ENCODE data around the gene ANO7.

The ANO7 gene

GRCh38 chr2:241229563-241230401 lies 41.3 kb downstream of the ANO7 start:
- Histone ChIP-seq H3F3A (ENCODE audit: control insufficient read depth, insufficient read depth) (no peaks in the 10 kb centered on the region), H3K4me1 (ENCODE audit: control insufficient read depth, low read length) (no peaks in the 10 kb centered on the region), H4K20me1 (ENCODE audit: control insufficient read depth, insufficient read depth, low read depth, low read length) (no peaks in the 10 kb centered on the region; the same call in 1 of the 2 replicates), H3K36me3 (ENCODE audit: control insufficient read depth, low read length) (peaks cover 68% of the 10 kb centered on the region), H3K9me2 (replicated peaks; ENCODE audit: control insufficient read depth, low read length) (no peaks in the 10 kb centered on the region), H3K27ac (ENCODE audit: low read depth, low read length) (no peak overlapping the region), H3K4me3 (ENCODE audit: low read length) (no peak overlapping the region), H3K79me2 (ENCODE audit: control insufficient read depth, low read length) (no peaks in the 10 kb centered on the region), H3K27me3 (ENCODE audit: control insufficient read depth, low read length) (no peaks in the 10 kb centered on the region), H3K9me3 (ENCODE audit: control insufficient read depth, insufficient read depth, low read length) (no peaks in the 10 kb centered on the region), H3K4me2 (ENCODE audit: low read length) (no peak overlapping the region)
- TF ChIP-seq EZH2phosphoT487 (IDR thresholded peaks at IDR 0.05; ENCODE audit: borderline replicate concordance, low read length): no peak
- TF ChIP-seq, protein P1, sequence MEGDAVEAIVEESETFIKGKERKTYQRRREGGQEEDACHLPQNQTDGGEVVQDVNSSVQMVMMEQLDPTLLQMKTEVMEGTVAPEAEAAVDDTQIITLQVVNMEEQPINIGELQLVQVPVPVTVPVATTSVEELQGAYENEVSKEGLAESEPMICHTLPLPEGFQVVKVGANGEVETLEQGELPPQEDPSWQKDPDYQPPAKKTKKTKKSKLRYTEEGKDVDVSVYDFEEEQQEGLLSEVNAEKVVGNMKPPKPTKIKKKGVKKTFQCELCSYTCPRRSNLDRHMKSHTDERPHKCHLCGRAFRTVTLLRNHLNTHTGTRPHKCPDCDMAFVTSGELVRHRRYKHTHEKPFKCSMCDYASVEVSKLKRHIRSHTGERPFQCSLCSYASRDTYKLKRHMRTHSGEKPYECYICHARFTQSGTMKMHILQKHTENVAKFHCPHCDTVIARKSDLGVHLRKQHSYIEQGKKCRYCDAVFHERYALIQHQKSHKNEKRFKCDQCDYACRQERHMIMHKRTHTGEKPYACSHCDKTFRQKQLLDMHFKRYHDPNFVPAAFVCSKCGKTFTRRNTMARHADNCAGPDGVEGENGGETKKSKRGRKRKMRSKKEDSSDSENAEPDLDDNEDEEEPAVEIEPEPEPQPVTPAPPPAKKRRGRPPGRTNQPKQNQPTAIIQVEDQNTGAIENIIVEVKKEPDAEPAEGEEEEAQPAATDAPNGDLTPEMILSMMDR (IDR thresholded peaks at IDR 0.05; ENCODE audit: low read depth, low read length, poor library complexity, severe bottlenecking): no peak

GRCh38 chr2:241230435-241230834 lies 42.0 kb downstream of the ANO7 start:
- H4K20me1 ChIP-seq (ENCODE audit: control insufficient read depth, insufficient read depth, low read depth, low read length): no peaks in the 10 kb centered on the region; the same call in 1 of the 2 replicates
- no peak overlapping the region for H3K4me2 ChIP-seq (ENCODE audit: low read length)
- H3F3A ChIP-seq (ENCODE audit: control insufficient read depth, insufficient read depth): no peaks in the 10 kb centered on the region
- peaks cover 75% of the 10 kb centered on the region for H3K36me3 ChIP-seq (ENCODE audit: control insufficient read depth, low read length)
- no peaks in the 10 kb centered on the region for H3K4me1 ChIP-seq (ENCODE audit: control insufficient read depth, low read length)
- no peaks in the 10 kb centered on the region for H3K27me3 ChIP-seq (ENCODE audit: control insufficient read depth, low read length)
- no peaks in the 10 kb centered on the region for H3K9me3 ChIP-seq (ENCODE audit: control insufficient read depth, insufficient read depth, low read length)
- H3K4me3 ChIP-seq (ENCODE audit: low read length): no peak overlapping the region
- no peak for TF ChIP-seq EZH2phosphoT487 (IDR thresholded peaks at IDR 0.05; ENCODE audit: borderline replicate concordance, low read length)
- TF ChIP-seq, protein P1 (IDR thresholded peaks at IDR 0.05; ENCODE audit: low read depth, low read length, poor library complexity, severe bottlenecking): no peak
- no peaks in the 10 kb centered on the region for H3K79me2 ChIP-seq (ENCODE audit: control insufficient read depth, low read length)
- no peak overlapping the region for H3K27ac ChIP-seq (ENCODE audit: low read depth, low read length)
- no peaks in the 10 kb centered on the region for H3K9me2 ChIP-seq (replicated peaks; ENCODE audit: control insufficient read depth, low read length)

DNA sequence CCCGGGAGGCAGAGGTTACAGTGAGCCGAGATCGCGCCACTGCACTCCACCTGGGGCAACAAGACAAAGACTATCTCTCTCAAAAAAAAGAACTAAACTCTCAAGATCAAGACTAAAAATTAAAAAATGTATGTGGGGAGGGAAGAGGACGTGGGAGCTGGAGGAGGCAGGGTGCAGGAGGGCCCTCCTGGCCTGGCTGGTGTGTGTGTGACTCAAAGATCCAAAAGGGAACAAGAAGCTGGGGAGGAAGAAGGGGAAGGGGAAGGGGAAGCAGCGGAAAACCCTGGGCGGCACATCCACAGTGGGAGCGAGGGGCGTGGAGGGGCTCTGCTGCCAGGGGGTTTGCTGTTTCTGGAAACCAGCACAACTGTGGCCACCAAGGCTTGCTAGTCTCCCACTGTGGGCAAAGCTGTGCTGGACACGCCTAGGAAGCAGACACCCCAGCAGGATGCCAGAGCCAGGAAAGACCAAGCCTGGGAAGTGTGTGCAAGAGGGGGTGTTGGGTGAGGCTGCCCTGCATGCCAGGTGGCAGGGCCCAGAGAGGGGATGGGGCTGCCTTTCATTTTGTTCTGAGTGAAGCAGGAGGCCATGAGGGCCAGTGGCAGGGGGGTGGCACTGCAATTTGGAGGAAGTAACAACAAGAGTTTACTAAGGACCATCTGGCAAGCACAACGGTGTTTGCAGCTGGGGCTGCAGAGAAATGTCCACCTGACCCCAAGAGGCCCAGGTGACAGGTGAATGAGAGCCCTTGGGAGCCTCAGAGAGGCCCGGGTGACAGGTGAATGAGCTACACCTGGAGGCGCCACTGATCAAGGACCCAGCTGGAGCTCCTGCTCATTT lies 44.5 kb downstream of the ANO7 start:
- no peaks in the 10 kb centered on the region; the same call in 1 of the 2 replicates for H4K20me1 ChIP-seq (ENCODE audit: control insufficient read depth, insufficient read depth, low read depth, low read length)
- H3K79me2 ChIP-seq (ENCODE audit: control insufficient read depth, low read length): no peaks in the 10 kb centered on the region
- H3K27ac ChIP-seq (ENCODE audit: low read depth, low read length): no peak overlapping the region
- no peak for TF ChIP-seq EZH2phosphoT487 (IDR thresholded peaks at IDR 0.05; ENCODE audit: borderline replicate concordance, low read length)
- TF ChIP-seq, protein P1 (IDR thresholded peaks at IDR 0.05; ENCODE audit: low read depth, low read length, poor library complexity, severe bottlenecking): no peak
- no peaks in the 10 kb centered on the region for H3K9me3 ChIP-seq (ENCODE audit: control insufficient read depth, insufficient read depth, low read length)
- peaks cover 87% of the 10 kb centered on the region for H3K36me3 ChIP-seq (ENCODE audit: control insufficient read depth, low read length)
- H3K4me1 ChIP-seq (ENCODE audit: control insufficient read depth, low read length): no peaks in the 10 kb centered on the region
- H3K4me2 ChIP-seq (ENCODE audit: low read length): no peak overlapping the region
- H3K9me2 ChIP-seq (replicated peaks; ENCODE audit: control insufficient read depth, low read length): no peaks in the 10 kb centered on the region
- H3K4me3 ChIP-seq (ENCODE audit: low read length): no peak overlapping the region
- no peaks in the 10 kb centered on the region for H3F3A ChIP-seq (ENCODE audit: control insufficient read depth, insufficient read depth)
- H3K27me3 ChIP-seq (ENCODE audit: control insufficient read depth, low read length): no peaks in the 10 kb centered on the region

All from DOHH2 (cell line).